OCI-LY3 (cell line): Measurements from ENCODE around the gene CA7.

Source experiments
- CTCF ChIP-seq: fragments of 200-600, 300-600 bp; sonication (generic); IDR thresholded peaks from 2 replicates; pipeline ENCODE4 v1.5.1; 2014; ENCODE audit warnings: antibody characterized with exemption, low read length, low read depth
- EZH2phosphoT487 ChIP-seq: fragments of 200-600 bp; shearing (Covaris generic); IDR thresholded peaks from 2 replicates; pipeline ENCODE4 v1.6.1; 2018; ENCODE audit warnings: antibody characterized with exemption, mixed run types, low read depth

DNA sequence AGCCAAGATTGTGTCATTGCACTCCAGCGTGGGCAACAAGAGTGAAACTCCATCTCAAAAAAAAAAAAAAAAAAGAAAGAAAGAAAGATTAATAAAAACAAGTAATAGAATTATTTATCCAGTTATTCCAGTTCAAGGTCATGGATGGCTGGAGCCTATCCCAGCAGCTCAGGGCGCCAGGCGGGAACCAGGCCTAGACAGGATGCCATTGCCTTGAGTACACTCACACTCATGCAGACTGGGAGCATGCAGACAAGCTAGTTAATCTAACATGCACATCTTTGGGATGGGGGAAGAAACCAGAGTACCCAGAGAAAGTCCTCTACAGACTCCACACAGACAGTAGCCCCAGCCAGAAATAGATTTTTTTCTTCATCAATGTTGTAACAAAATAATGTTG, 54.0 kb downstream of the CA7 start:
- TF ChIP-seq CTCF (no peak), EZH2phosphoT487 (no peak)
